Endothelial cell of umbilical vein (primary cell): Measurements from ENCODE around the gene HDAC9. TPM values are rescaled to one million over a fixed set of nuclear protein-coding genes. Genes with fewer than 3 reads are reported as not detected.

ENCODE experiments used
- BruUV-seq: library from RNA; stranded (reverse); fragments of 400-500 nt; replicated peaks from 2 replicates; lab custom pipeline; 2021; lab: Mats Ljungman, UMichigan
- CTCF ChIA-PET: fragments of 300-600, 350-600 bp; sonication (Branson Sonifier 250); formaldehyde crosslinking; loops from one replicate; lab custom pipeline; 2021; ENCODE audit warnings: antibody characterized with exemption, inconsistent platforms; lab: Charles Lee
- POLR2A ChIA-PET: fragments of 300-600, 350-600 bp; sonication (Branson Sonifier 250); formaldehyde crosslinking; loops from one replicate; lab custom pipeline; 2021; ENCODE audit warnings: antibody characterized with exemption, inconsistent platforms; lab: Charles Lee
- DNase-seq: peaks from one replicate; pipeline ENCODE4 v3.0.0-alpha.2; 2011; ENCODE audit warnings: low read depth, low spot score
- FAIRE-seq: peaks from 2 replicates; lab custom pipeline; 2011; peaks lifted over from hg19 to GRCh38; lab: Jason Lieb, UNC
- H2AFZ ChIP-seq: 2 replicates; pipeline ENCODE4 v1.6.0; 2012; ENCODE audit warnings: low read depth, low read length, control low read depth, inconsistent platforms
- H3K27ac ChIP-seq: 2 replicates; pipeline ENCODE4 v1.5.1; 2011; ENCODE audit warnings: low read depth, mild to moderate bottlenecking, control low read depth, low read length, moderate library complexity; ENCODE audit not compliant: insufficient read depth
- H3K27me3 ChIP-seq, 2 experiments: 2 replicates each; pipeline versions ENCODE4 v1.6.0 to v1.6.1; 2011; ENCODE audit warnings: low read length in 2 of 2, mixed read lengths in 1 of 2; ENCODE audit not compliant: control insufficient read depth in 2 of 2, insufficient read depth in 2 of 2
- H3K36me3 ChIP-seq, 2 experiments: 2 replicates in 1 of 2; 3 replicates in 1 of 2; pipeline ENCODE4 v1.5.1; 2011; ENCODE audit warnings: low read length in 2 of 2, mild to moderate bottlenecking in 1 of 2, moderate library complexity in 1 of 2; ENCODE audit not compliant: control insufficient read depth in 2 of 2, insufficient read depth in 2 of 2; ENCODE audit errors: extremely low read depth in 1 of 2
- H3K4me1 ChIP-seq: 3 replicates; pipeline ENCODE4 v1.5.1; 2011; ENCODE audit warnings: mild to moderate bottlenecking, low read length; ENCODE audit not compliant: control insufficient read depth, insufficient read depth; ENCODE audit errors: extremely low read depth
- H3K4me2 ChIP-seq: 2 replicates; pipeline ENCODE4 v1.6.1; 2011; ENCODE audit warnings: low read length, control low read depth, mixed read lengths; ENCODE audit not compliant: insufficient read depth
- H3K4me3 ChIP-seq, 3 experiments: fragments of 200-600 bp in 1 of 3; sonication (generic), shearing (Covaris generic) in 1 of 3; replicated peaks in 1 of 3; 2 replicates each; pipeline ENCODE4 v1.5.1; 2011 to 2016; ENCODE audit warnings: control low read depth in 3 of 3, low read length in 3 of 3, mild to moderate bottlenecking in 2 of 3, inconsistent platforms in 1 of 3, low read depth in 1 of 3, moderate library complexity in 1 of 3; ENCODE audit not compliant: insufficient read depth in 1 of 3
- H3K79me2 ChIP-seq: 2 replicates; pipeline ENCODE4 v1.6.0; 2012; ENCODE audit warnings: low read length, inconsistent platforms; ENCODE audit not compliant: control insufficient read depth, insufficient read depth
- H3K9ac ChIP-seq: replicated peaks from 2 replicates; pipeline ENCODE3; 2011; ENCODE audit warnings: low read length, control low read depth; ENCODE audit not compliant: insufficient read depth; ENCODE audit errors: extremely low read depth
- H3K9me1 ChIP-seq: replicated peaks from 3 replicates; pipeline ENCODE4 v1.6.0; 2011; ENCODE audit warnings: mild to moderate bottlenecking, low read length; ENCODE audit not compliant: control insufficient read depth, insufficient read depth; ENCODE audit errors: extremely low read depth
- H3K9me3 ChIP-seq: replicated peaks from 2 replicates; pipeline ENCODE4 v1.5.1; 2012; ENCODE audit warnings: low read length, inconsistent platforms; ENCODE audit not compliant: control insufficient read depth, insufficient read depth
- H4K20me1 ChIP-seq: replicated peaks from 2 replicates; pipeline ENCODE3; 2011; ENCODE audit warnings: mild to moderate bottlenecking, low read length; ENCODE audit not compliant: control insufficient read depth, insufficient read depth; ENCODE audit errors: extremely low read depth
- EZH2 ChIP-seq: IDR thresholded peaks from 2 replicates; pipeline ENCODE4 v1.6.1; 2012; ENCODE audit warnings: borderline replicate concordance, low read depth, mild to moderate bottlenecking, moderate library complexity, low read length, inconsistent platforms; ENCODE audit not compliant: severe bottlenecking
- FOS ChIP-seq: IDR thresholded peaks from 2 replicates; pipeline ENCODE4 v1.6.1; 2011; ENCODE audit warnings: mild to moderate bottlenecking, low read length, moderate library complexity, borderline replicate concordance; ENCODE audit not compliant: insufficient read depth
- GATA2 ChIP-seq: IDR thresholded peaks from 2 replicates; pipeline ENCODE4 v1.7.0; 2011; ENCODE audit warnings: low read depth, mild to moderate bottlenecking, moderate library complexity, mixed read lengths, low read length; ENCODE audit not compliant: insufficient read length, insufficient read depth
- JUN ChIP-seq: IDR thresholded peaks from 2 replicates; pipeline ENCODE4 v1.6.1; 2011; ENCODE audit warnings: borderline replicate concordance, low read depth; ENCODE audit not compliant: insufficient read length, insufficient read depth
- MAX ChIP-seq: IDR thresholded peaks from 2 replicates; pipeline ENCODE4 v1.6.1; 2011; ENCODE audit not compliant: insufficient read depth, insufficient read length
- MYC ChIP-seq: IDR thresholded peaks from one replicate; pipeline ENCODE4 v1.6.1; 2011; ENCODE audit warnings: mild to moderate bottlenecking, low read depth, low read length
- POLR2A ChIP-seq: IDR thresholded peaks from 2 replicates; pipeline ENCODE4 v1.6.1; 2012; ENCODE audit warnings: low read depth, mild to moderate bottlenecking, control low read depth, low read length
- POLR2AphosphoS5 ChIP-seq: IDR thresholded peaks from 2 replicates; pipeline ENCODE4 v1.6.1; 2012; ENCODE audit warnings: low read depth, mild to moderate bottlenecking, control low read depth, low read length, moderate library complexity; ENCODE audit not compliant: insufficient read depth
- dilution Hi-C: fragments of 300-500 bp; cut with MboI; formaldehyde crosslinking; loops from one replicate; pipeline ENCODE4 v1.15.0; 2019; ENCODE audit warnings: low sequenced_read_pairs; ENCODE audit not compliant: extremely low pct_ligation_motif_present
- intact Hi-C: fragments of 100-400 bp; cut with micrococcal nuclease; formaldehyde crosslinking; loops from one replicate; pipeline ENCODE4 v1.10.0; 2022
- polyA plus RNA-seq, 4 experiments: library from polyadenylated mRNA; depleted of rRNA in 3 of 4; stranded (reverse) in 3 of 4; unstranded in 1 of 4; fragments of >200 nt; gene quantifications; 2 replicates each; pipeline versions ENCODE4 v1.2.1 to v1.2.3, GENCODE V29; 2011 to 2012; ENCODE audit warnings: missing spikeins in 1 of 4
- total RNA-seq: library from RNA; stranded (reverse); gene quantifications from 2 replicates; pipeline ENCODE4 v1.2.3, GENCODE V29; 2021
- TF ChIP-seq, protein P1 (sequence below), 2 donors: IDR thresholded peaks; 1 replicate in 1 of 2; 2 replicates in 1 of 2; pipeline ENCODE4 v1.5.1; 2011; ENCODE audit warnings: low read length in 2 of 2, mild to moderate bottlenecking in 2 of 2, moderate library complexity in 2 of 2, control low read depth in 1 of 2, inconsistent platforms in 1 of 2, low read depth in 1 of 2; ENCODE audit not compliant: insufficient read depth in 1 of 2; ENCODE audit errors: extremely low read depth in 1 of 2

HDAC9 gene
- total and polyA plus RNA-seq, 2 donors (not counting 3 experiments of a cell fraction or from before 2014, with no cell fraction given) = 1.8 to 11.6 TPM

DNA sequence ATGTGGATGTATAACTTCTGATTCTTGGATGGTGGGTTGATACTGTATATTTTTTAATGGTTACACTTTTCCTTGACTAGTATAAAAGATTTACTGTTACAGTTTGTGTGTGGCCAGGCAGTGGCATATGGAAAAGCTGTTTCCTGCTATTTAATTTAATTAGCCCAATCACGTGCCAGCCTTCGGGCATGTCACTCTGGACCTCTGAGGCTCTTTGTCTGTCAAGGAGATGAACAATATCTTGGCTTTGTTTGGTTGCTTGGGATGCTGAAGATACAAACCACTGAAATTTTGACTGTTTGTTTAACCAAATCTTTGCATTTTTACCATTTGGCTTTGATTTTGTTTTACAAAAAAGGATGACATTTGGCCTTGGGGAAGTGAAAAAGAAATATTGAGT lies 185.0 kb downstream of the HDAC9 start:
- H2AFZ ChIP-seq = no peak overlapping the region
- TF ChIP-seq POLR2AphosphoS5 (no peak), FOS (no peak), MYC (no peak), JUN (no peak), POLR2A (no peak), EZH2 (no peak), MAX (no peak), GATA2 (no peak)
- TF ChIP-seq, protein P1, sequence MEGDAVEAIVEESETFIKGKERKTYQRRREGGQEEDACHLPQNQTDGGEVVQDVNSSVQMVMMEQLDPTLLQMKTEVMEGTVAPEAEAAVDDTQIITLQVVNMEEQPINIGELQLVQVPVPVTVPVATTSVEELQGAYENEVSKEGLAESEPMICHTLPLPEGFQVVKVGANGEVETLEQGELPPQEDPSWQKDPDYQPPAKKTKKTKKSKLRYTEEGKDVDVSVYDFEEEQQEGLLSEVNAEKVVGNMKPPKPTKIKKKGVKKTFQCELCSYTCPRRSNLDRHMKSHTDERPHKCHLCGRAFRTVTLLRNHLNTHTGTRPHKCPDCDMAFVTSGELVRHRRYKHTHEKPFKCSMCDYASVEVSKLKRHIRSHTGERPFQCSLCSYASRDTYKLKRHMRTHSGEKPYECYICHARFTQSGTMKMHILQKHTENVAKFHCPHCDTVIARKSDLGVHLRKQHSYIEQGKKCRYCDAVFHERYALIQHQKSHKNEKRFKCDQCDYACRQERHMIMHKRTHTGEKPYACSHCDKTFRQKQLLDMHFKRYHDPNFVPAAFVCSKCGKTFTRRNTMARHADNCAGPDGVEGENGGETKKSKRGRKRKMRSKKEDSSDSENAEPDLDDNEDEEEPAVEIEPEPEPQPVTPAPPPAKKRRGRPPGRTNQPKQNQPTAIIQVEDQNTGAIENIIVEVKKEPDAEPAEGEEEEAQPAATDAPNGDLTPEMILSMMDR (IDR thresholded peaks at IDR 0.05; ENCODE audit: extremely low read depth in 1 of 2, insufficient read depth in 1 of 2, low read depth in 1 of 2, low read length in 2 of 2) = no peak
- BruUV-seq = no TSS peak

More for the DNA sequence above, 185.0 kb downstream of the HDAC9 start:
- H3K79me2 ChIP-seq = no peaks in the 10 kb centered on the region
- no peaks in the 10 kb centered on the region for H4K20me1 ChIP-seq
- H3K9me3 ChIP-seq = no peaks in the 10 kb centered on the region
- peaks cover 0 to 1% of the 10 kb centered on the region in 2 experiments for H3K27me3 ChIP-seq
- CTCF ChIA-PET = interaction anchor here (0.6 to 1.1 kb wide), 2 partner anchors 15 to 335 kb away, joined by 3 read pairs; no protein-coding TSS in a partner anchor
- DNase-seq (no peak), FAIRE-seq (no peak)
- dilution Hi-C loops (no loop called here), intact Hi-C loops (no loop called here)
- no peak overlapping the region for H3K9ac ChIP-seq
- no peaks in the 10 kb centered on the region for H3K36me3 ChIP-seq
- no peak overlapping the region for H3K27ac ChIP-seq
- POLR2A ChIA-PET = no interaction called here
- no peaks in the 10 kb centered on the region for H3K9me1 ChIP-seq
- H3K4me3 ChIP-seq = no peak overlapping the region
- no peak overlapping the region for H3K4me2 ChIP-seq
- H3K4me1 ChIP-seq = no peaks in the 10 kb centered on the region
